OCI-LY7 (cell line): Measurements from ENCODE around the gene PCNT.

Experiments used
- CTCF ChIP-seq: fragments of 200-600 bp; sonication (generic); conservative IDR thresholded peaks from 2 replicates; pipeline ENCODE4 v1.5.1; 2014; ENCODE audit warnings: mild to moderate bottlenecking, antibody characterized with exemption, low read length, moderate library complexity, mixed read lengths
- EZH2phosphoT487 ChIP-seq: fragments of 200-600 bp; sonication (generic); IDR thresholded peaks from 2 replicates; pipeline ENCODE4 v1.6.1; 2018; ENCODE audit warnings: low read depth, borderline replicate concordance, mild to moderate bottlenecking, mixed run types, antibody characterized with exemption, low read length, moderate library complexity, mixed read lengths

- TF ChIP-seq CTCF (no peak), EZH2phosphoT487 (no peak)
These were observed 165.3 kb downstream of the PCNT start for GRCh38 chr21:46489162-46489663.
